Measurements from ENCODE around the gene LCN2. TPM values are rescaled to one million over a fixed set of nuclear protein-coding genes. Genes with fewer than 3 reads are reported as not detected.

LCN2 gene
- total RNA-seq, 1 experiment from 2014 or later, result 13.5 TPM

GRCh38 chr9:128144239-128145181 is 4.7 kb upstream of the LCN2 start:
- in situ Hi-C loops (cut with HindIII; ENCODE audit: low sequenced_read_pairs), result no loop called here

GRCh38 chr9:128145536-128145935 is 3.7 kb upstream of the LCN2 start:
- no peak for DNase-seq (ENCODE audit: low spot score)
- in situ Hi-C loops (cut with HindIII; ENCODE audit: low sequenced_read_pairs), result no loop called here

More at GRCh38 chr9:128144239-128145181, 4.7 kb upstream of the LCN2 start:
- DNase-seq (ENCODE audit: low spot score), result no peak

- in situ Hi-C loops (cut with HindIII; ENCODE audit: low sequenced_read_pairs), result no loop called here
- no peak for DNase-seq (ENCODE audit: low spot score)
Observed at GRCh38 chr9:128145951-128146351, 3.3 kb upstream of the LCN2 start.

- in situ Hi-C loops (cut with HindIII; ENCODE audit: low sequenced_read_pairs), result no loop called here
- DNase-seq (ENCODE audit: low spot score), result no peak
Observed at GRCh38 chr9:128146591-128147120, 2.6 kb upstream of the LCN2 start.

- no peak for DNase-seq (ENCODE audit: low spot score)
- in situ Hi-C loops (cut with HindIII; ENCODE audit: low sequenced_read_pairs), result no loop called here
Observed at GRCh38 chr9:128148509-128149000, 698 bp upstream of the LCN2 start.

- in situ Hi-C loops (cut with HindIII; ENCODE audit: low sequenced_read_pairs), result no loop called here
- no peak for DNase-seq (ENCODE audit: low spot score)
Observed at GRCh38 chr9:128149951-128150593, 819 bp downstream of the LCN2 start.

- DNase-seq (ENCODE audit: low spot score), result no peak
- in situ Hi-C loops (cut with HindIII; ENCODE audit: low sequenced_read_pairs), result no loop called here
Observed at GRCh38 chr9:128150594-128151308, 1.5 kb downstream of the LCN2 start.

GRCh38 chr9:128151309-128152132 is 2.3 kb downstream of the LCN2 start:
- DNase-seq (ENCODE audit: low spot score), result no peak
- in situ Hi-C loops (cut with HindIII; ENCODE audit: low sequenced_read_pairs), result no loop called here

GRCh38 chr9:128152133-128153059 is 3.1 kb downstream of the LCN2 start:
- in situ Hi-C loops (cut with HindIII; ENCODE audit: low sequenced_read_pairs), result no loop called here
- no peak for DNase-seq (ENCODE audit: low spot score)

GRCh38 chr9:128153060-128153946 is 4.0 kb downstream of the LCN2 start:
- in situ Hi-C loops (cut with HindIII; ENCODE audit: low sequenced_read_pairs), result no loop called here
- DNase-seq (ENCODE audit: low spot score), result no peak

GRCh38 chr9:128153947-128154695 is 4.9 kb downstream of the LCN2 start:
- no peak for DNase-seq (ENCODE audit: low spot score)
- in situ Hi-C loops (cut with HindIII; ENCODE audit: low sequenced_read_pairs), result no loop called here

- no peak for DNase-seq (ENCODE audit: low spot score)
- in situ Hi-C loops (cut with HindIII; ENCODE audit: low sequenced_read_pairs), result no loop called here
Observed at GRCh38 chr9:128155736-128156500, 6.7 kb downstream of the LCN2 start.

GRCh38 chr9:128159522-128159783 is 10.2 kb downstream of the LCN2 start:
- in situ Hi-C loops (cut with HindIII; ENCODE audit: low sequenced_read_pairs), result no loop called here
- DNase-seq (ENCODE audit: low spot score), result no peak

GRCh38 chr9:128159784-128160602 is 10.7 kb downstream of the LCN2 start, which contains the start of gene BBLN:
BBLN (plus strand) TSS chr9:128160265; CDS start chr9:128160408, 143 bp downstream.
- in situ Hi-C loops (cut with HindIII; ENCODE audit: low sequenced_read_pairs), result no loop called here
- peak; percentile 95 for DNase-seq (ENCODE audit: low spot score)

- peak; percentile 33 for DNase-seq (ENCODE audit: low spot score)
Observed at GRCh38 chr9:128160603-128160987, 11.3 kb downstream of the LCN2 start.

More at GRCh38 chr9:128160603-128160987, 11.3 kb downstream of the LCN2 start:
- in situ Hi-C loops (cut with HindIII; ENCODE audit: low sequenced_read_pairs), result no loop called here

Measured in G401 (cell line).